HepG2 (cell line): ENCODE results near the gene TRIM31. TPM values are rescaled to one million over a fixed set of nuclear protein-coding genes. Genes with fewer than 3 reads are reported as not detected.

Experiments
- GATAD1 ChIP-seq: IDR thresholded peaks from 2 replicates; pipeline ENCODE4 v1.6.1; 2016; ENCODE audit warnings: missing genetic modification reagents, missing compliant biosample characterization
- JUNB ChIP-seq: sonication (generic); formaldehyde crosslinking; IDR thresholded peaks from 2 replicates; pipeline ENCODE4 v1.8.0; 2022; ENCODE audit warnings: missing genetic modification reagents, mild to moderate bottlenecking, borderline replicate concordance
- MEIS1 ChIP-seq: sonication (generic); formaldehyde crosslinking; IDR thresholded peaks from 2 replicates; pipeline ENCODE4 v1.9.0; 2021; ENCODE audit warnings: mild to moderate bottlenecking, missing genetic modification reagents, moderate library complexity, borderline replicate concordance
- PTBP1 ChIP-seq: fragments of 200-400 bp; formaldehyde crosslinking; IDR thresholded peaks from 2 replicates; pipeline ENCODE4 v1.6.1; 2018; ENCODE audit warnings: low read length, low read depth; ENCODE audit not compliant: poor library complexity, severe bottlenecking
- SAFB2 ChIP-seq: sonication (generic); formaldehyde crosslinking; IDR thresholded peaks from 2 replicates; pipeline ENCODE4 v1.5.1; 2020; ENCODE audit warnings: missing genetic modification reagents, low read depth, mild to moderate bottlenecking, borderline replicate concordance
- SNAPC2 ChIP-seq: sonication (generic); formaldehyde crosslinking; IDR thresholded peaks from 2 replicates; pipeline ENCODE4 v1.8.1; 2022; ENCODE audit warnings: mild to moderate bottlenecking, missing genetic modification reagents
- SP5 ChIP-seq: IDR thresholded peaks from 2 replicates; pipeline ENCODE4 v1.6.1; 2016; ENCODE audit warnings: low read depth, borderline replicate concordance
- SRSF4 ChIP-seq: fragments of 200-400 bp; formaldehyde crosslinking; IDR thresholded peaks from one replicate; pipeline ENCODE4 v1.6.1; 2018; ENCODE audit warnings: mild to moderate bottlenecking, low read depth, low read length, moderate library complexity; ENCODE audit not compliant: poor library complexity, severe bottlenecking
- ZC3H4 ChIP-seq: sonication (generic); formaldehyde crosslinking; IDR thresholded peaks from 2 replicates; pipeline ENCODE4 v1.4.0; 2020; ENCODE audit warnings: missing genetic modification reagents, borderline replicate concordance
- ZMAT3 ChIP-seq: sonication (generic); formaldehyde crosslinking; conservative IDR thresholded peaks from 2 replicates; pipeline ENCODE4 v1.7.0; 2021; ENCODE audit warnings: missing genetic modification reagents
- ZNF274 ChIP-seq: sonication (generic); formaldehyde crosslinking; IDR thresholded peaks from 2 replicates; pipeline ENCODE4 v1.5.1; 2020; ENCODE audit warnings: mild to moderate bottlenecking, missing genetic modification reagents
- ZNF562 ChIP-seq: sonication (generic); formaldehyde crosslinking; IDR thresholded peaks from 2 replicates; pipeline ENCODE4 v1.8.0; 2022; ENCODE audit warnings: missing genetic modification reagents, borderline replicate concordance
- ZNF564 ChIP-seq: sonication (generic); formaldehyde crosslinking; IDR thresholded peaks from 2 replicates; pipeline ENCODE4 v1.8.1; 2023; ENCODE audit warnings: mild to moderate bottlenecking, missing genetic modification reagents
- ZNF772 ChIP-seq: sonication (generic); formaldehyde crosslinking; IDR thresholded peaks from 2 replicates; pipeline ENCODE4 v1.5.0; 2020; ENCODE audit warnings: mild to moderate bottlenecking, missing genetic modification reagents
- ZSCAN31 ChIP-seq: sonication (generic); formaldehyde crosslinking; IDR thresholded peaks from 2 replicates; pipeline ENCODE4 v1.5.0; 2020; ENCODE audit warnings: low read depth, mild to moderate bottlenecking, missing genetic modification reagents
- polyA plus RNA-seq, 8 experiments: library from polyadenylated mRNA; depleted of rRNA in 3 of 8; stranded (reverse) in 7 of 8; unstranded in 1 of 8; fragments of >200 nt; fragmentation: Illumina TruSeq in 4 of 8; extraction: Trizol in 4 of 8; gene quantifications; 2 replicates each; pipeline versions ENCODE4 v1.2.1 to v1.2.3, GENCODE V29; 2011 to 2016; ENCODE audit warnings: low read depth in 4 of 8, missing spikeins in 1 of 8, mixed read lengths in 1 of 8; ENCODE audit not compliant: insufficient read depth in 1 of 8
- total RNA-seq, 5 experiments: library from RNA; depleted of rRNA; stranded (reverse); fragments of >200 nt; fragmentation: Illumina TruSeq; extraction: Trizol; gene quantifications; 2 replicates each; pipeline ENCODE4 v1.2.3, GENCODE V29; 2016; ENCODE audit warnings: low read depth in 1 of 5
- TF ChIP-seq, protein P1 (sequence below): sonication (generic); formaldehyde crosslinking; IDR thresholded peaks from 2 replicates; pipeline ENCODE4 v1.4.0; 2020; ENCODE audit warnings: missing genetic modification reagents, low read depth, mild to moderate bottlenecking, borderline replicate concordance
- TF ChIP-seq, protein P2 (sequence below): sonication (generic); formaldehyde crosslinking; IDR thresholded peaks from 2 replicates; pipeline ENCODE4 v1.4.0; 2020; ENCODE audit warnings: missing genetic modification reagents
- TF ChIP-seq, protein P3 (sequence below): sonication (generic); formaldehyde crosslinking; IDR thresholded peaks from 2 replicates; pipeline ENCODE4 v1.4.0; 2020; ENCODE audit warnings: missing genetic modification reagents
- TF ChIP-seq, protein P4 (sequence below): sonication (generic); formaldehyde crosslinking; IDR thresholded peaks from 2 replicates; pipeline ENCODE4 v1.8.0; 2022; ENCODE audit warnings: mild to moderate bottlenecking, missing genetic modification reagents, moderate library complexity

The TRIM31 gene
- total and polyA plus RNA-seq, 2 of the 13 experiments (the other 11 are each of a cell fraction or from before 2014, with no cell fraction given) = 0.13 to 0.51 TPM

DNA sequence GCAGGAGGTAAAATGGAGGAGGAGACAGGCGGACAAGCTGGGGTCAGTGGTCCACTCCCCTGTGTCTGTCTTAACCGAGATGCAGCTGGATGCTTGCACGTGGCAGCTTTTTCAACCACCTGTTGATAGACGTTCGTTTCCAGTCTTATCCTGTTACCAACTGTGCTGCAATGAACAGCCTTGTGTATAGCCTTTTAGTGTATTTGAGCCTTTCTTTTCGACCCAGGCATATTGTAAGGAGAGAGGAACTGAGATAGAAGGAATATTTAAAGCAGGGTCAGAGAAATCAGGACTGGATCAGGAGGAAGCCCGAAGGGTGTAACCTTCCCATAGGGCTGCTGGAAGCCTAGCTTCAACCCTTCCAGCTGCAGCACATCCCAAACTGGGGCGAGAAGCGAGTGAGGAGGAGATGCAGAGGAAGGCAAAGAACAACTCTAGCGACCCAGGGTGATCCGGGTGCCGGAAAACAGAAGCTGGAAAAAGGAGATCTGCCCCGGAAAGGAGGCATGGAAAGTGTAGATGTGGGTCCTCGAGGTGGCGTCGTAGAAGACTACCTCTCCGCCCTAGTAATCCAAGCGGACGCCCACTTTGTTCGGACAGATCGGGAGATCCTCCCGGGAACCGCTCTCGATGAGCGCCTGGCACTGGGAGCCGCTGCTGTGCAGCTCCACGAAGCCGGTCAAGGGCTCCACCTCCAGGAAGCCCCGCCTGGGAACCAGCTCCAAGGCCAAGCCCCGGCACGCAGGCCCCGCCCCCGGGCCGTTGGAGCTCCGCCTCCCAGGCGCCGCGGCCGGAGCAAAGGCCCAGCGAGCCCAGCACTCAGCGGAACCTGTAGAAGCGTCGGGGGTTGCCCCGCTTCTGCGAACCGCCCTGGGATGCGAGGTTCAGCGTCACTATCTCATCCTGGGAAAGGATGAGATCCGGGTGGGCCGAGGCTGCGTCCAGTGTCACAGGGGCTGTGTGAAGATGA lies 11.2 kb downstream of the TRIM31 start (continued):
- TF ChIP-seq, protein P1, sequence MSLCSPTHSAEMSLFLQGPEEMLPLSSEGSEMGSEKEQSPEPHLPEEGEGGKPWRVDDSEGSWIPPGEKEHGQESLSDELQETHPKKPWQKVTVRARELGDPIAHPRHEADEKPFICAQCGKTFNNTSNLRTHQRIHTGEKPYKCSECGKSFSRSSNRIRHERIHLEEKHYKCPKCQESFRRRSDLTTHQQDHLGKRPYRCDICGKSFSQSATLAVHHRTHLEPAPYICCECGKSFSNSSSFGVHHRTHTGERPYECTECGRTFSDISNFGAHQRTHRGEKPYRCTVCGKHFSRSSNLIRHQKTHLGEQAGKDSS (CRISPR knock-in tag) = 0 out of 2 replicates have a peak, but pooled peaks have one; percentile 19
- TF ChIP-seq ZNF772 (CRISPR knock-in tag) (no peak; the same call in 1 of the 2 replicates), ZNF562 (no peak), ZNF274 (CRISPR knock-in tag) (peak; percentile 67; the same call in 1 of the 2 replicates), ZSCAN31 (peak; percentile 47; the same call in 1 of the 2 replicates), GATAD1 (CRISPR knock-in tag) (0 out of 2 replicates have a peak, but pooled peaks have one; percentile 54), ZC3H4 (CRISPR knock-in tag) (peak; percentile 24; the same call in 1 of the 2 replicates), SAFB2 (CRISPR knock-in tag) (peak; percentile 90), SRSF4 (no peak), ZNF564 (CRISPR knock-in tag) (0 out of 2 replicates have a peak, but pooled peaks have one; percentile 31), SP5 (CRISPR knock-in tag) (peak; percentile 88; the same call in 1 of the 2 replicates), JUNB (CRISPR knock-in tag) (no peak), SNAPC2 (CRISPR knock-in tag) (no peak; the same call in 1 of the 2 replicates), ZMAT3 (CRISPR knock-in tag) (peak; percentile 88), MEIS1 (CRISPR knock-in tag) (peak; percentile 43), PTBP1 (peak; percentile 62)
- TF ChIP-seq, protein P2, sequence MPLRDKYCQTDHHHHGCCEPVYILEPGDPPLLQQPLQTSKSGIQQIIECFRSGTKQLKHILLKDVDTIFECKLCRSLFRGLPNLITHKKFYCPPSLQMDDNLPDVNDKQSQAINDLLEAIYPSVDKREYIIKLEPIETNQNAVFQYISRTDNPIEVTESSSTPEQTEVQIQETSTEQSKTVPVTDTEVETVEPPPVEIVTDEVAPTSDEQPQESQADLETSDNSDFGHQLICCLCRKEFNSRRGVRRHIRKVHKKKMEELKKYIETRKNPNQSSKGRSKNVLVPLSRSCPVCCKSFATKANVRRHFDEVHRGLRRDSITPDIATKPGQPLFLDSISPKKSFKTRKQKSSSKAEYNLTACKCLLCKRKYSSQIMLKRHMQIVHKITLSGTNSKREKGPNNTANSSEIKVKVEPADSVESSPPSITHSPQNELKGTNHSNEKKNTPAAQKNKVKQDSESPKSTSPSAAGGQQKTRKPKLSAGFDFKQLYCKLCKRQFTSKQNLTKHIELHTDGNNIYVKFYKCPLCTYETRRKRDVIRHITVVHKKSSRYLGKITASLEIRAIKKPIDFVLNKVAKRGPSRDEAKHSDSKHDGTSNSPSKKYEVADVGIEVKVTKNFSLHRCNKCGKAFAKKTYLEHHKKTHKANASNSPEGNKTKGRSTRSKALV = no peak; the same call in none of the 2 replicates
- TF ChIP-seq, protein P3, sequence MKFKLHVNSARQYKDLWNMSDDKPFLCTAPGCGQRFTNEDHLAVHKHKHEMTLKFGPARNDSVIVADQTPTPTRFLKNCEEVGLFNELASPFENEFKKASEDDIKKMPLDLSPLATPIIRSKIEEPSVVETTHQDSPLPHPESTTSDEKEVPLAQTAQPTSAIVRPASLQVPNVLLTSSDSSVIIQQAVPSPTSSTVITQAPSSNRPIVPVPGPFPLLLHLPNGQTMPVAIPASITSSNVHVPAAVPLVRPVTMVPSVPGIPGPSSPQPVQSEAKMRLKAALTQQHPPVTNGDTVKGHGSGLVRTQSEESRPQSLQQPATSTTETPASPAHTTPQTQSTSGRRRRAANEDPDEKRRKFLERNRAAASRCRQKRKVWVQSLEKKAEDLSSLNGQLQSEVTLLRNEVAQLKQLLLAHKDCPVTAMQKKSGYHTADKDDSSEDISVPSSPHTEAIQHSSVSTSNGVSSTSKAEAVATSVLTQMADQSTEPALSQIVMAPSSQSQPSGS (CRISPR knock-in tag) = no peak; the same call in 1 of the 2 replicates
- TF ChIP-seq, protein P4, sequence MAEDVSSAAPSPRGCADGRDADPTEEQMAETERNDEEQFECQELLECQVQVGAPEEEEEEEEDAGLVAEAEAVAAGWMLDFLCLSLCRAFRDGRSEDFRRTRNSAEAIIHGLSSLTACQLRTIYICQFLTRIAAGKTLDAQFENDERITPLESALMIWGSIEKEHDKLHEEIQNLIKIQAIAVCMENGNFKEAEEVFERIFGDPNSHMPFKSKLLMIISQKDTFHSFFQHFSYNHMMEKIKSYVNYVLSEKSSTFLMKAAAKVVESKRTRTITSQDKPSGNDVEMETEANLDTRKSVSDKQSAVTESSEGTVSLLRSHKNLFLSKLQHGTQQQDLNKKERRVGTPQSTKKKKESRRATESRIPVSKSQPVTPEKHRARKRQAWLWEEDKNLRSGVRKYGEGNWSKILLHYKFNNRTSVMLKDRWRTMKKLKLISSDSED = no peak
